ENCODE data around the gene POLR2E. TPM values are rescaled to one million over a fixed set of nuclear protein-coding genes. Genes with fewer than 3 reads are reported as not detected.

Gene POLR2E
- total and polyA plus RNA-seq, 2 of the 8 experiments (the other 6 are each of a cell fraction or from before 2014, with no cell fraction given): 281 to 381 TPM

DNA sequence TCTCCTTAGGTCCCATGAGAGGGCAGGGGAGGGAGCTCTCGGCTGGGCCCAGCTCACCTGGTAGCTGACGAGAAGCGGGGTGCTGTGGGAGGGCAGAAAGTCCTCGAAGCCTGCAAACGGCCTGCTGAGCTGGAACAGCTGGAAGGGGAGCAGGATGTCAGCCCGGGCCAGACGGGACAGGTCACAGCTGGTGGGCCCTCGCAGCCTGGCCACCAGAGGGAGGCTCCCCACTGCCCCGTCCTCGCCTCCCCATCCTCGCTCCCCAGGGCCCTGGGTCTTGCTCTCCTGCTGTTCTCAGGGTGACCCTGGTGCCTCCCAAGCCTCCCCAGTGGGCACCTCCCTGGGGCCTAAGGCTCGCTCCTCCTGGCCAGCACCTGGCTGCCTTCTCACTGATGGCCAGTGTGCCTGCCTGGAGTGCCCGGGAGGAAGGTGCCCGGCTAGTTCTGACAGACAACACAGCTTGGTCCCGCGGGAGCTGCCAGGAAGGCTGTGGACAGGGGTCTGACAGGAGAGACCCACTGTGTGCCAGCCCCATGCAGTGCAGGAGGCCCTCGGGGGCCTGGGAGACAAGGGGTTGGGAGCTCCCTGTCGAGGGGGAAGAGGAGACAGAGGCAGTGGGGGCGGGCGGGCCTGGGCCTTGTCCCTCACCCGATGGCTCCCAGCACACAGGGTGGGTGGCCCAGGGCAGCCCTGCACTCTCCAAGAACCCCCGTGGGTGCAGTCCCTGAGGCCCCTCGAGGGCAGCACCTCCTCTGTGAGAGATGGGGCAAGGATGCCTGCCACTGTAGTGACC lies 28.9 kb upstream of the POLR2E start:
- Histone ChIP-seq H3K79me2 (ENCODE audit: control insufficient read depth in 1 of 2, insufficient read depth in 2 of 2, low read length in 2 of 2) (no peaks in the 10 kb centered on the region), H2AK5ac (ENCODE audit: low read depth, low read length) (no peak overlapping the region), H3K56ac (replicated peaks; ENCODE audit: insufficient read length, low read depth, low read length) (no peak overlapping the region), H3K4me1 (replicated peaks in 1 of 4; ENCODE audit: control insufficient read depth in 3 of 4, insufficient read depth in 4 of 4, low read length in 3 of 4) (peaks cover 0 to 4% (median 2%) of the 10 kb centered on the region in 4 experiments; a peak in 3 of 7 replicates), H3K27ac (ENCODE audit: low read depth, low read length) (peak overlapping the region; percentile 34; the same call in 1 of the 2 replicates), H3K27me3 (replicated peaks in 1 of 4; ENCODE audit: control insufficient read depth in 3 of 4, extremely low read depth in 1 of 4, insufficient read depth in 3 of 4, low read length in 3 of 4) (no peaks in the 10 kb centered on the region), H3K36me3 (ENCODE audit: control insufficient read depth in 2 of 4, insufficient read depth in 4 of 4, low read length in 3 of 4) (peaks cover 2 to 47% (median 5%) of the 10 kb centered on the region in 4 experiments; a peak in 4 of 8 replicates), H3K9me3 (ENCODE audit: insufficient read depth in 2 of 2, low read depth in 1 of 2, low read length in 1 of 2) (no peaks in the 10 kb centered on the region), H2BK5ac (ENCODE audit: low read depth, low read length) (peak overlapping the region; percentile 81; the same call in 1 of the 2 replicates), H3K4me3 (ENCODE audit: extremely low read depth in 1 of 4, insufficient read depth in 2 of 4, low read depth in 3 of 4, low read length in 4 of 4) (no peak overlapping the region), H4K8ac (ENCODE audit: extremely low read depth, insufficient read depth, low read length) (peak overlapping the region; percentile 51; the same call in 1 of the 2 replicates), H3K4ac (replicated peaks; ENCODE audit: insufficient read length, low read depth, low read length) (no peak overlapping the region), H3K79me1 (ENCODE audit: low read depth, low read length) (no peaks in the 10 kb centered on the region), H3K23me2 (ENCODE audit: low read depth, low read length) (no peaks in the 10 kb centered on the region), H2AFZ (ENCODE audit: low read length) (no peak overlapping the region), H4K5ac (ENCODE audit: insufficient read length, low read depth, low read length) (no peak overlapping the region), H3K4me2 (ENCODE audit: insufficient read depth in 1 of 2, low read depth in 2 of 2, low read length in 2 of 2) (no peak overlapping the region), H2BK15ac (ENCODE audit: low read length) (no peak overlapping the region), H2BK20ac (ENCODE audit: low read length) (no peak overlapping the region), H2BK12ac (ENCODE audit: low read depth, low read length) (no peak overlapping the region), H4K20me1 (replicated peaks in 1 of 2; ENCODE audit: control insufficient read depth in 1 of 2, insufficient read depth in 2 of 2, low read length in 2 of 2) (peaks cover 0 to 2% of the 10 kb centered on the region in 2 experiments), H3K14ac (ENCODE audit: insufficient read length) (no peak overlapping the region), H3K23ac (ENCODE audit: insufficient read length) (no peak overlapping the region), H3K18ac (ENCODE audit: extremely low read depth, low read length) (no peak overlapping the region), H3K9ac (replicated peaks in 1 of 4; ENCODE audit: extremely low read depth in 1 of 4, low read depth in 3 of 4, low read length in 3 of 4) (no peak overlapping the region), H2BK120ac (replicated peaks; ENCODE audit: low read depth, low read length) (no peak overlapping the region), H4K91ac (replicated peaks; ENCODE audit: insufficient read length, low read length) (no peak overlapping the region)
- POLR2A ChIA-PET (ENCODE audit: partially characterized antibody): interaction anchor here (0.6 to 1.9 kb wide), 11 partner anchors 11 to 99 kb away, joined by 3 to 7 read pairs (median 4); partner anchors contain the start of gene GPX4
- 93% methylated on average over 20 of the region's 23 CpGs; no CpG with 5 or more reads in 1 of the 2 experiments for WGBS, 2 experiments (ENCODE audit: extremely low coverage in 1 of 2, insufficient coverage in 1 of 2, insufficient read length in 1 of 2, insufficient replicate concordance in 2 of 2, low coverage in 1 of 2, low lambda C conversion rate in 2 of 2, missing lambda C conversion rate in 1 of 2)
- no peak for DNase-seq (ENCODE audit: low read depth in 1 of 2, low spot score in 2 of 2)
- no peak for FAIRE-seq
- CTCF ChIA-PET (ENCODE audit: partially characterized antibody): interaction anchor here (0.8 to 4.2 kb wide), 11 partner anchors 9 to 201 kb away, joined by 3 to 17 read pairs (median 5); no protein-coding TSS in a partner anchor
- TF ChIP-seq CBX5 (IDR thresholded peaks at IDR 0.05; ENCODE audit: low read depth, low read length) (no peak), EGR1 (IDR thresholded peaks at IDR 0.05; ENCODE audit: borderline replicate concordance, low read depth, low read length) (no peak)
